ENCODE data around the gene LLGL1.
A peak's percentile ranks its signal among the peaks of the same experiment; 100 is the strongest.
"Not testable (repeated sequence)": the region's sequence is repeated elsewhere in the genome, so short reads cannot be mapped to it uniquely, and the experiment has no call there.

The LLGL1 gene

DNA sequence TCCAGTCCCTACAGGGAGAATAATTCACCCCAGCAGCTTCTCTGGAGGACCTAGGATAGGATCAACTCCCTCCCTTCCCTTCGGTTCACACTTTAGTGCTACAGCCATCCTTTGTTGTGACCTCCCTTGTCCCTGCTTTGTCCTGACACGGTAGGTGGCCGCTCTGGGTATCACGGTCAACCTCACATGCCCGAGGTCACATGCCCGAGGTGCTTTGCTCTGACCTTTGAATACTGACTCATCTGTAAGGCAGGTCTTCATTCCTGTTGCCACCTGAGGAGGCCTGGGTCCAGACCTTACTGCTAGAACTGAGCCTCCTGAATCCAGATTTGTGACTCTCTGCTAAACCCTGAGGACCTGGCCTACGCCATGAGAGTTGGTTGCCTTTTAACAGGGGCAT lies 22.1 kb upstream of the LLGL1 start:
- WGBS (ENCODE audit: insufficient coverage) = 98% methylated on average over 6 of the region's 7 CpGs
- Histone ChIP-seq H3K9me3 (ENCODE audit: control extremely low read depth in 1 of 5, control insufficient read depth in 4 of 5, insufficient read depth in 2 of 5, low read depth in 1 of 5, low read length in 4 of 5) (no peaks in the 10 kb centered on the region), H3K27ac (ENCODE audit: insufficient read depth in 1 of 2, low read depth in 1 of 2, low read length in 2 of 2, poor library complexity in 1 of 2, severe bottlenecking in 2 of 2) (no peak overlapping the region), H3K4me1 (ENCODE audit: control extremely low read depth in 1 of 4, control insufficient read depth in 4 of 4, insufficient read depth in 4 of 4, low read length in 3 of 4) (no peaks in the 10 kb centered on the region), H3K36me3 (ENCODE audit: control insufficient read depth in 4 of 4, insufficient read depth in 4 of 4, low read length in 3 of 4) (peaks cover 8 to 77% (median 51%) of the 10 kb centered on the region in 4 experiments), H3K27me3 (replicated peaks in 2 of 5; ENCODE audit: control insufficient read depth in 4 of 5, insufficient read depth in 5 of 5, low read length in 4 of 5) (no peaks in the 10 kb centered on the region), H3K4me3 (ENCODE audit: control insufficient read depth in 1 of 7, extremely low read depth in 1 of 7, insufficient read depth in 4 of 7, low read depth in 2 of 7, low read length in 6 of 7) (no peak overlapping the region)
- CTCF ChIA-PET = interaction anchor here (0.7 to 3.1 kb wide), 4 partner anchors 10 to 93 kb away, joined by 3 to 10 read pairs (median 4); no protein-coding TSS in a partner anchor
- POLR2A ChIA-PET = no interaction called here
- DNase-seq = no peak

DNA sequence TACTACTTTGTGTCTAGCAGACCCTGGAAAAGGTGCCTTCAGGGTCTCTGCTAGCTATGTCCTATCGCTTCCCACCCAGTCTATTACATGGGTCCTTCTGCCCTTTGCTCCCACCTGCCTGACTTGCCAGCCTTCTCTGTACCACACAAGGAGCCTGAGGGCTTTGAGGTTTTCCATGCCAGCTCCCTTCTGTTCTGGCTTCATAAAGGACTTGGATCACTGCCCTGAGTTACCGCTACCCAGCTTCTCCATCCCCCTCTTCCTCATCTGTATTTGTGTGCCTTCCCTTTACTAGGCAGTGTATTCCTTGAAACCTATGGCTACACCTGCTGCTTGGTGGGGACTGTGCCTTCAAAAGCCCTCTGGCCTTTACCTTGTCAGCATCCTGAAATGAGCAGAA lies 19.6 kb upstream of the LLGL1 start:
- DNase-seq = no peak
- Histone ChIP-seq H3K9me3 (ENCODE audit: control extremely low read depth in 1 of 5, control insufficient read depth in 4 of 5, insufficient read depth in 2 of 5, low read depth in 1 of 5, low read length in 4 of 5) (no peaks in the 10 kb centered on the region), H3K36me3 (ENCODE audit: control insufficient read depth in 4 of 4, insufficient read depth in 4 of 4, low read length in 3 of 4) (peaks cover 11 to 79% (median 56%) of the 10 kb centered on the region in 4 experiments), H3K27ac (ENCODE audit: insufficient read depth in 1 of 2, low read depth in 1 of 2, low read length in 2 of 2, poor library complexity in 1 of 2, severe bottlenecking in 2 of 2) (no peak overlapping the region), H3K4me1 (ENCODE audit: control extremely low read depth in 1 of 4, control insufficient read depth in 4 of 4, insufficient read depth in 4 of 4, low read length in 3 of 4) (no peaks in the 10 kb centered on the region), H3K27me3 (replicated peaks in 2 of 5; ENCODE audit: control insufficient read depth in 4 of 5, insufficient read depth in 5 of 5, low read length in 4 of 5) (no peaks in the 10 kb centered on the region), H3K4me3 (ENCODE audit: control insufficient read depth in 1 of 7, extremely low read depth in 1 of 7, insufficient read depth in 4 of 7, low read depth in 2 of 7, low read length in 6 of 7) (no peak overlapping the region)
- POLR2A ChIA-PET = no interaction called here
- CTCF ChIA-PET = interaction anchor here (0.8 kb wide), 1 partner anchor 8 kb away, joined by 3 read pairs; no protein-coding TSS in a partner anchor
- WGBS (ENCODE audit: insufficient coverage) = 90% methylated on average over 2 of the region's 2 CpGs

DNA sequence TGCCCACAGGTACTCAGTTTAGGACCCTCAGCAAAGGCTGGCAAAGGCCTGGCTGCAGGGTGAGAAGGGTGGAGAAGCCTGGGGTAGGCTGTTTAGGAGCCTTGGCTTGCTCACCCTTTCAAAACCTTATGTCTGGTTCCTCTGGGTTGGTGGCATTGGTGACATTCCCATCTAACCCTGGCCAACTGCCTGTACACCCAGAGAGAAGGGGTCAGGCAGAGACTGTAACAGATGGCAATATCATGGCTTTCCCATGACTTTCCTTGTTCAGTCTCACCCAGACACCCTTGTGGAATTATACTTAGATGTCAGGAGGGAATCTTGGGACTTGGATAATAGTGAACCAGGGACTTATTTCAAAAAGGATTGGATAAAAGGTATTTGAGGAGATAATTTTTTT lies 18.5 kb upstream of the LLGL1 start:
- no peak for DNase-seq
- H3K27me3 ChIP-seq (replicated peaks in 2 of 5; ENCODE audit: control insufficient read depth in 4 of 5, insufficient read depth in 5 of 5, low read length in 4 of 5) = no peaks in the 10 kb centered on the region
- no peak overlapping the region for H3K27ac ChIP-seq (ENCODE audit: insufficient read depth in 1 of 2, low read depth in 1 of 2, low read length in 2 of 2, poor library complexity in 1 of 2, severe bottlenecking in 2 of 2)
- CTCF ChIA-PET = interaction anchor here (1.1 to 1.8 kb wide), 2 partner anchors 11 to 14 kb away, joined by 3 to 6 read pairs; no protein-coding TSS in a partner anchor
- H3K4me3 ChIP-seq (ENCODE audit: control insufficient read depth in 1 of 7, extremely low read depth in 1 of 7, insufficient read depth in 4 of 7, low read depth in 2 of 7, low read length in 6 of 7) = no peak overlapping the region
- no peaks in the 10 kb centered on the region for H3K4me1 ChIP-seq (ENCODE audit: control extremely low read depth in 1 of 4, control insufficient read depth in 4 of 4, insufficient read depth in 4 of 4, low read length in 3 of 4)
- POLR2A ChIA-PET = no interaction called here
- no peaks in the 10 kb centered on the region for H3K9me3 ChIP-seq (ENCODE audit: control extremely low read depth in 1 of 5, control insufficient read depth in 4 of 5, insufficient read depth in 2 of 5, low read depth in 1 of 5, low read length in 4 of 5)
- H3K36me3 ChIP-seq (ENCODE audit: control insufficient read depth in 4 of 4, insufficient read depth in 4 of 4, low read length in 3 of 4) = peaks cover 11 to 77% (median 54%) of the 10 kb centered on the region in 4 experiments

DNA sequence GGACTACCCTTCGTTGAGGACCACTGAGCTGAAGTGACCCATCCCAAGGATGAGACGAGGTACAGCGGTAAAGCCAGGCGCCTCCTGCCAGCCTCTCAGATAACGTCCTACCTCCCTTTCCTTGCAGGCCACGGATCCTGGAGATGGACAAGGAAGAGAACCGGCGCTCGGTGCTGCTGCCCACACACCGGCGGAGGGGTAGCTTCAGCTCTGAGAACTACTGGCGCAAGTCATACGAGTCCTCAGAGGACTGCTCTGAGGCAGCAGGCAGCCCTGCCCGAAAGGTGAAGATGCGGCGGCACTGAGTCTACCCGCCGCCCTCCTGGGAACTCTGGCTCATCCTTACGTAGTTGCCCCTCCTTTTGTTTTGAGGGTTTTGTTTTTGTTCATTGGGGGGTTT lies 17.3 kb upstream of the LLGL1 start:
- Histone ChIP-seq H3K9me3 (ENCODE audit: control extremely low read depth in 1 of 5, control insufficient read depth in 4 of 5, insufficient read depth in 2 of 5, low read depth in 1 of 5, low read length in 4 of 5) (no peaks in the 10 kb centered on the region), H3K4me1 (ENCODE audit: control extremely low read depth in 1 of 4, control insufficient read depth in 4 of 4, insufficient read depth in 4 of 4, low read length in 3 of 4) (no peaks in the 10 kb centered on the region), H3K36me3 (ENCODE audit: control insufficient read depth in 4 of 4, insufficient read depth in 4 of 4, low read length in 3 of 4) (peaks cover 11 to 71% (median 50%) of the 10 kb centered on the region in 4 experiments), H3K4me3 (ENCODE audit: control insufficient read depth in 1 of 7, extremely low read depth in 1 of 7, insufficient read depth in 4 of 7, low read depth in 2 of 7, low read length in 6 of 7) (no peak overlapping the region), H3K27ac (ENCODE audit: insufficient read depth in 1 of 2, low read depth in 1 of 2, low read length in 2 of 2, poor library complexity in 1 of 2, severe bottlenecking in 2 of 2) (no peak overlapping the region), H3K27me3 (replicated peaks in 2 of 5; ENCODE audit: control insufficient read depth in 4 of 5, insufficient read depth in 5 of 5, low read length in 4 of 5) (no peaks in the 10 kb centered on the region)
- no peak for DNase-seq
- 97% methylated on average over 17 of the region's 19 CpGs for WGBS (ENCODE audit: insufficient coverage)
- ChIA-PET POLR2A (no interaction called here), CTCF (interaction anchor here (0.7 to 1.8 kb wide), 4 partner anchors 10 to 52 kb away, joined by 3 to 6 read pairs (median 4); no protein-coding TSS in a partner anchor)

DNA sequence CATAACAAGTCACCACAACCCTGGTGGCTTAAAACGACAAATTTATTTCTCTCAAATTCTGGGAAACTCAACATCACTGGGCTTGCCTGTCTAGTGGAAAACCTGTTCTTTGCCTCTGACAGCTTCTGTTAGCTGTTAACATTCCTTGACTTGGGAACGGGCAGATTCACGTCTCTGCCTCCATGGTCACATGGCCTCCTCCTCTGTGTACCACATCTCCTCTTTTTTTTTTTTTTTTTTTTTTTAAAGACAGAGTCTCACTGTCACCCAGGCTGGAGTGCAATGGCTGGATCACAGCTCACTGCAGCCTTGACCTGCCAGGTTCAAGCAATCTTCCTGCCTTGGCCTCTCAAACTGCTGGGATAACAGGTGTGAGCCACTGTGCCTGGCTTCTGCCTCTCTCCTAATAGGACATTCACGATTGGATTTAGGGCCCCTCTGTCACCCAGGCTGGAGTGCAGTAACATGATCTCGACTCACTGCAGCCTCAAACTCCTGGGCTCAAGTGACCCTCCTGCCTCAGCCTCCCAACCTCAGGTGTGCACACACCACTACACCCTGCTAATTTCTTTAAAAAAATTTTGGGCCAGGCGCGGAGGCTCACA lies 11.7 kb upstream of the LLGL1 start:
- Histone ChIP-seq H3K27me3 (replicated peaks in 2 of 5; ENCODE audit: control insufficient read depth in 4 of 5, insufficient read depth in 5 of 5, low read length in 4 of 5) (no peaks in the 10 kb centered on the region), H3K9me3 (ENCODE audit: control extremely low read depth in 1 of 5, control insufficient read depth in 4 of 5, insufficient read depth in 2 of 5, low read depth in 1 of 5, low read length in 4 of 5) (no peaks in the 10 kb centered on the region), H3K4me1 (ENCODE audit: control extremely low read depth in 1 of 4, control insufficient read depth in 4 of 4, insufficient read depth in 4 of 4, low read length in 3 of 4) (peaks cover 0 to under 1% (median 0%) of the 10 kb centered on the region in 4 experiments), H3K4me3 (ENCODE audit: control insufficient read depth in 1 of 7, extremely low read depth in 1 of 7, insufficient read depth in 4 of 7, low read depth in 2 of 7, low read length in 6 of 7) (no peak overlapping the region), H3K36me3 (ENCODE audit: control insufficient read depth in 4 of 4, insufficient read depth in 4 of 4, low read length in 3 of 4) (peaks cover 2 to 24% (median 17%) of the 10 kb centered on the region in 4 experiments), H3K27ac (ENCODE audit: insufficient read depth in 1 of 2, low read depth in 1 of 2, low read length in 2 of 2, poor library complexity in 1 of 2, severe bottlenecking in 2 of 2) (no peak overlapping the region)
- 82% methylated on average over 5 of the region's 7 CpGs for WGBS (ENCODE audit: insufficient coverage)
- peak in 1 of 3 donors; percentile 7 for DNase-seq
- ChIA-PET POLR2A (no interaction called here), CTCF (interaction anchor here (1.1 kb wide), 1 partner anchor 10 kb away, joined by 4 read pairs; no protein-coding TSS in a partner anchor)

DNA sequence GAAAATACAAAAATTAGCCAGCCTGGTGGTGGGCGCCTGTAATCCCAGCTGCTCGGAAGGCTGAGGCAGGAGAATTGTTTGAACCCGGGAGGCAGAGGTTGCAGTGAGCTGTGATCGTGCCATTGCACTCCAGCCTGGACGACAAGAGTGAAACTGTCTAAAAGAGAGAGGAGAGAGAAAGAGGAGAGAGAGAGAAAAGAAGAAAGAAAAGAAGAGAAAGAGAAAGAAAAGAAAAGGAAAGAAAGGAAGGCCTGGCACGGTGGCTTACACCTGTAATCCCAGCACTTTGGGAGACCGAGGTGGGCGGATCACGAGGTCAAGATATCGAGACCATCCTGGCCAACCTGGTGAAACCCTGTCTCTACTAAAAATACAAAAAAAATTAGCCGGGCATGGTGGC lies 8.5 kb upstream of the LLGL1 start:
- H3K9me3 ChIP-seq (ENCODE audit: control extremely low read depth in 1 of 5, control insufficient read depth in 4 of 5, insufficient read depth in 2 of 5, low read depth in 1 of 5, low read length in 4 of 5); POLR2A ChIA-PET: not testable (repeated sequence)
- CTCF ChIA-PET = interaction anchor here (1.1 to 3.2 kb wide), 5 partner anchors 8 to 76 kb away, joined by 3 to 18 read pairs (median 6); partner anchors contain the start of gene LLGL1

DNA sequence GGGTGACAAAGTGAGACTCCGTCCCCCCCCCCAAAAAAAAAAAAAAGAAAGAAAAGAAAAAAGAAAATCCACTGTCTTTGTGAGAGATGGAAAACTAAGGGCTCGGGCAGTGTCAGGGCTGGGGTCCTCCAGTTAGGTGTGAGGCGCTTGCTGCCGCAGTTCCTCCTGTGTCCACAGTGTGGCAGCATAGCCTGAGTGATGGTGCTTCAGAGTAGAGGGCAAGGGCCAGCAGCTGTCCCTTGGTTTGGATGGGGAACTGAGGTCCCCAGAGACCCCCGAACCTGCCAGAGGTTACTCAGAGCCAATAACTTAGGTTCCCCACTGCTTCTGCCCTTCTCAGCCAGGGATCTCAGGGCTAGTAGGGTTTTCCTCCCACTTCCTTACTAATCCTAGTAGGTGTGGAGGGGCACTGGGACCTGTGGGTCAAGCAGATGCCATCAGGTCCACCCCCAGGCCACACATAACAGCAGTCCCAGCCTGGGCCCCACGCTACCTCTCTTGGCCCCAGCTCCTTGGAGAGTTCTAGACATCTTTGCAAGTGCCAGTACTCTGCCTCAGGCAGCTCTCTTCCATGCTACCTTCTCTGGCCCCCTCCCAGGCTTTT lies 7.9 kb upstream of the LLGL1 start:
- H3K4me1 ChIP-seq (ENCODE audit: control extremely low read depth in 1 of 4, control insufficient read depth in 4 of 4, insufficient read depth in 4 of 4, low read length in 3 of 4) = peaks cover 0 to 2% (median 0%) of the 10 kb centered on the region in 4 experiments
- POLR2A ChIA-PET = no interaction called here
- H3K27ac ChIP-seq (ENCODE audit: insufficient read depth in 1 of 2, low read depth in 1 of 2, low read length in 2 of 2, poor library complexity in 1 of 2, severe bottlenecking in 2 of 2) = no peak overlapping the region
- 25% methylated on average over 5 of the region's 6 CpGs for WGBS (ENCODE audit: insufficient coverage)
- peak; percentile 39 to 72 (median 63) for DNase-seq
- H3K27me3 ChIP-seq (replicated peaks in 2 of 5; ENCODE audit: control insufficient read depth in 4 of 5, insufficient read depth in 5 of 5, low read length in 4 of 5) = no peaks in the 10 kb centered on the region
- H3K4me3 ChIP-seq (ENCODE audit: control insufficient read depth in 1 of 7, extremely low read depth in 1 of 7, insufficient read depth in 4 of 7, low read depth in 2 of 7, low read length in 6 of 7) = no peak overlapping the region
- H3K36me3 ChIP-seq (ENCODE audit: control insufficient read depth in 4 of 4, insufficient read depth in 4 of 4, low read length in 3 of 4) = no peaks in the 10 kb centered on the region
- H3K9me3 ChIP-seq (ENCODE audit: control extremely low read depth in 1 of 5, control insufficient read depth in 4 of 5, insufficient read depth in 2 of 5, low read depth in 1 of 5, low read length in 4 of 5) = no peaks in the 10 kb centered on the region
- CTCF ChIA-PET = interaction anchor here (1.1 to 3.2 kb wide), 5 partner anchors 8 to 77 kb away, joined by 3 to 18 read pairs (median 6); partner anchors contain the start of gene LLGL1

More for the DNA sequence above, 8.5 kb upstream of the LLGL1 start:
- H3K36me3 ChIP-seq (ENCODE audit: control insufficient read depth in 4 of 4, insufficient read depth in 4 of 4, low read length in 3 of 4); H3K4me1 ChIP-seq (ENCODE audit: control extremely low read depth in 1 of 4, control insufficient read depth in 4 of 4, insufficient read depth in 4 of 4, low read length in 3 of 4); H3K27me3 ChIP-seq (replicated peaks in 2 of 5; ENCODE audit: control insufficient read depth in 4 of 5, insufficient read depth in 5 of 5, low read length in 4 of 5); H3K4me3 ChIP-seq (ENCODE audit: control insufficient read depth in 1 of 7, extremely low read depth in 1 of 7, insufficient read depth in 4 of 7, low read depth in 2 of 7, low read length in 6 of 7); H3K27ac ChIP-seq (ENCODE audit: insufficient read depth in 1 of 2, low read depth in 1 of 2, low read length in 2 of 2, poor library complexity in 1 of 2, severe bottlenecking in 2 of 2); DNase-seq: not testable (repeated sequence)
- 96% methylated on average over 10 of the region's 11 CpGs for whole genome bisulfite sequencing (ENCODE audit: insufficient coverage)
